ENCODE results near the gene EXOSC7. TPM values are rescaled to one million over a fixed set of nuclear protein-coding genes. Genes with fewer than 3 reads are reported as not detected.

EXOSC7 gene
- total RNA-seq, 4 donors from 2014 or later, result 20.3 to 46.4 (median 38.8) TPM

DNA sequence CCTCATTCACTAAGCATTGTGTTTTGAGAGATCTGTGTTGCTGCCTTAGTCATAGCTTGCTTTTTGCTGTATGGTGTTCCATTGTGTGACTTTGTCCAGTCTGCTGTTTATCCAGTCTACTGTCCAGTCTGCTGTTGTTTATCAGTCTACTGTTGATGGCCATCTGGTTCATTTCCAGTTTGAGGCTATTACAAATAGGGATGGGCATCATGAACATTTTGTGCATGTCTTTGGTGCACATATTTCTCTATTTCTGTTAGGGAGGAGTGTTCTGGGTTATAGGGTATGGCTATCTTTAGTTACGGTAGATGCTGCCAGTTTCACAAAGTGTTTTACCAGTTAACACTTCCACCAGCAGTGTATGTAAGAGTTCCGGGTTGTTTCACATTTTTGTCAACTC lies 27.8 kb downstream of the EXOSC7 start:
- Histone ChIP-seq H3K27me3 (no peaks in the 10 kb centered on the region), H3K4me1 (no peaks in the 10 kb centered on the region), H3K36me3 (peaks cover 0 to 19% (median 7%) of the 10 kb centered on the region in 4 donors), H3K9me3 (no peaks in the 10 kb centered on the region), H3K4me3 (no peak overlapping the region), H3K27ac (no peak overlapping the region)
- intact Hi-C loops (cut with DNase I; ENCODE audit: low total_unique reads), result no loop called here
- no peak for DNase-seq
- 95 to 96% methylated on average over 2 of the region's 2 CpGs for WGBS, 2 donors (ENCODE audit: low coverage in 1 of 2)
- in situ Hi-C loops (cut with MboI; ENCODE audit: low pct_ligation_motif_present in 1 of 4, low pct_unique_long_range_greater_than_20kb in 1 of 4, low sequenced_read_pairs in 3 of 4), result no loop called here
- TF ChIP-seq POLR2AphosphoS5 (IDR thresholded peaks at IDR 0.05), result no peak
- no peak for TF ChIP-seq POLR2A (IDR thresholded peaks at IDR 0.05)
- no peak for TF ChIP-seq EP300 (IDR thresholded peaks at IDR 0.05; ENCODE audit: low read depth)
- TF ChIP-seq, protein P1, sequence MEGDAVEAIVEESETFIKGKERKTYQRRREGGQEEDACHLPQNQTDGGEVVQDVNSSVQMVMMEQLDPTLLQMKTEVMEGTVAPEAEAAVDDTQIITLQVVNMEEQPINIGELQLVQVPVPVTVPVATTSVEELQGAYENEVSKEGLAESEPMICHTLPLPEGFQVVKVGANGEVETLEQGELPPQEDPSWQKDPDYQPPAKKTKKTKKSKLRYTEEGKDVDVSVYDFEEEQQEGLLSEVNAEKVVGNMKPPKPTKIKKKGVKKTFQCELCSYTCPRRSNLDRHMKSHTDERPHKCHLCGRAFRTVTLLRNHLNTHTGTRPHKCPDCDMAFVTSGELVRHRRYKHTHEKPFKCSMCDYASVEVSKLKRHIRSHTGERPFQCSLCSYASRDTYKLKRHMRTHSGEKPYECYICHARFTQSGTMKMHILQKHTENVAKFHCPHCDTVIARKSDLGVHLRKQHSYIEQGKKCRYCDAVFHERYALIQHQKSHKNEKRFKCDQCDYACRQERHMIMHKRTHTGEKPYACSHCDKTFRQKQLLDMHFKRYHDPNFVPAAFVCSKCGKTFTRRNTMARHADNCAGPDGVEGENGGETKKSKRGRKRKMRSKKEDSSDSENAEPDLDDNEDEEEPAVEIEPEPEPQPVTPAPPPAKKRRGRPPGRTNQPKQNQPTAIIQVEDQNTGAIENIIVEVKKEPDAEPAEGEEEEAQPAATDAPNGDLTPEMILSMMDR (IDR thresholded peaks at IDR 0.05), result no peak

DNA sequence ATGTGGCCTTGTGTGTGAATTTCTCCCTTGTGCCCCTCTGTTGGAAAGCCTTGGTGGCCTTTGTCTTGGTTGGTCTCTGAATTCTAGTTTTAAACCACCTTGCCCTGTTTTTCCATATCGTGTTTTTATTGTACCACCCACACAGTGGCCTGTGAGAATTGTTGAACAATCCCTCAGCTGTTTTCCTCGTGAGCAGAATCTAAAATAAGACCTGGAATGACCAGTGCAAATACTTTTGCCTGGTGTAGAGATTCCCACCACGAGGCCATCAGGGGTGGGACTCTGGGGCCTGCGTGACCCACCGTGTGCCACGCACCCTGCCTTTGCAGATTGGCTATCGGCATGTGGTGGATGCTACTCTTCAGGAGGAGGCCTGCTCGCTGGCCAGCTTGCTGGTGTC lies 31.0 kb downstream of the EXOSC7 start:
- H3K4me3 ChIP-seq, result no peak overlapping the region
- H3K27me3 ChIP-seq, result no peaks in the 10 kb centered on the region
- H3K27ac ChIP-seq, result no peak overlapping the region
- no peak for TF ChIP-seq EP300 (IDR thresholded peaks at IDR 0.05; ENCODE audit: low read depth)
- no peak for TF ChIP-seq POLR2A (IDR thresholded peaks at IDR 0.05)
- TF ChIP-seq, protein P1 (IDR thresholded peaks at IDR 0.05), result no peak
- no peak for TF ChIP-seq POLR2AphosphoS5 (IDR thresholded peaks at IDR 0.05)
- intact Hi-C loops (cut with DNase I; ENCODE audit: low total_unique reads), result no loop called here
- peaks cover 0 to 8% (median 2%) of the 10 kb centered on the region in 4 donors for H3K36me3 ChIP-seq
- DNase-seq, result no peak
- in situ Hi-C loops (cut with MboI; ENCODE audit: low pct_ligation_motif_present in 1 of 4, low pct_unique_long_range_greater_than_20kb in 1 of 4, low sequenced_read_pairs in 3 of 4), result no loop called here
- H3K4me1 ChIP-seq, result peaks cover 11 to 17% (median 14%) of the 10 kb centered on the region in 4 donors
- 91 to 94% methylated on average over 2 to 8 of the region's 8 CpGs for WGBS, 2 donors (ENCODE audit: low coverage in 1 of 2)
- no peaks in the 10 kb centered on the region for H3K9me3 ChIP-seq

DNA sequence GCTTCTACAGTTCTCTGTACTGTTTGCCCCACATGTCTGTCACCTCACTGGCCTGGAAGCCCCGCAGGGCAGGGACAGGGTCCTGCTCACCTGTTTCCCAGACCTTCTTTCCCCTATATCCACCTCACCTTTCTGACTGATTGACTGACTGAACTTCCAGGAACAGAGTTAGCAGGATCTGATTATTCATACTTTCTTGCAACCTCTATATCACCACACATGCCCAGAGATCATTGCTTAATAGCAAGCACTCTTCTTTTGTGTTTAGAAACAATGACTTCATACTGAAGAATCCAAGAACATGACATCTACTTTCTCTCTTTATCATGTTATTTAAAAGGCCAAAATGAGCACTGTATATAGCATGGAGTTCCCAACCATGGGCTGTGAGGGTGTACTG lies 32.1 kb downstream of the EXOSC7 start:
- Histone ChIP-seq H3K27me3 (no peaks in the 10 kb centered on the region), H3K4me1 (peaks cover 13 to 28% (median 17%) of the 10 kb centered on the region in 4 donors)
- 80 to 100% methylated on average over 1 of the region's 1 CpG for whole genome bisulfite sequencing, 2 donors (ENCODE audit: low coverage in 1 of 2)

DNA sequence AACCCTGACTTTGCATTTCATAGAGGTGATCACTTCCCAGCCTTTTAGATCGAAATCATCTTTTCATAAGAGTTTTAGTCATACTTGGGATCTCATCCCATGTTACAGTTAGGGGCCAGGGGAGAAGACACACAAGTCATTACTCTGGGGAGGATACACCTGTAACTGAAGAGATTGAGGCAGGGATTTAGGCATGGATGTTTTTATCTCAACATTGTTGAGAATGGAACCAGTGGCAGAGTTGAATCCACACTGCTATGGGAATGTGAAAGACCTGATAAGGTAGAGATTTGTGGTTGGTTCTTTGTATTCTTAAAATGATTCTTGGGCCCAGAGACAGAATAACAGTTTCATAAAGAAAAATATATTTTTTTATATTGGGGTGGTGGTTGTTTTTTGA lies 33.8 kb downstream of the EXOSC7 start:
- TF ChIP-seq POLR2AphosphoS5 (IDR thresholded peaks at IDR 0.05) (no peak), POLR2A (IDR thresholded peaks at IDR 0.05) (no peak), EP300 (IDR thresholded peaks at IDR 0.05; ENCODE audit: low read depth) (no peak)
- TF ChIP-seq, protein P1 (IDR thresholded peaks at IDR 0.05), result no peak
- H3K27ac ChIP-seq, result peak overlapping the region; percentile 76 to 79 (median 78)
- DNase-seq, result no peak
- no peaks in the 10 kb centered on the region for H3K9me3 ChIP-seq
- H3K4me3 ChIP-seq, result no peak overlapping the region
- WGBS, 2 donors (ENCODE audit: low coverage in 1 of 2), result 96 to 100% methylated on average over 1 of the region's 1 CpG
- peaks cover 13 to 30% (median 17%) of the 10 kb centered on the region in 4 donors for H3K4me1 ChIP-seq
- in situ Hi-C loops (cut with MboI; ENCODE audit: low pct_ligation_motif_present in 1 of 4, low pct_unique_long_range_greater_than_20kb in 1 of 4, low sequenced_read_pairs in 3 of 4) (no loop called here), intact Hi-C loops (cut with DNase I; ENCODE audit: low total_unique reads) (no loop called here)
- peaks cover 0 to 5% (median 2%) of the 10 kb centered on the region in 4 donors for H3K36me3 ChIP-seq
- no peaks in the 10 kb centered on the region for H3K27me3 ChIP-seq

More for the DNA sequence above, 32.1 kb downstream of the EXOSC7 start:
- in situ Hi-C loops (cut with MboI; ENCODE audit: low pct_ligation_motif_present in 1 of 4, low pct_unique_long_range_greater_than_20kb in 1 of 4, low sequenced_read_pairs in 3 of 4), result no loop called here
- H3K36me3 ChIP-seq, result peaks cover 0 to 7% (median 2%) of the 10 kb centered on the region in 4 donors
- TF ChIP-seq EP300 (IDR thresholded peaks at IDR 0.05; ENCODE audit: low read depth) (no peak), POLR2A (IDR thresholded peaks at IDR 0.05) (no peak), POLR2AphosphoS5 (IDR thresholded peaks at IDR 0.05) (no peak)
- TF ChIP-seq, protein P1 (IDR thresholded peaks at IDR 0.05), result no peak
- no peak overlapping the region for H3K4me3 ChIP-seq
- no peak for DNase-seq
- intact Hi-C loops (cut with DNase I; ENCODE audit: low total_unique reads), result no loop called here
- H3K27ac ChIP-seq, result peak overlapping the region in 1 of 4 donors; percentile 78
- no peaks in the 10 kb centered on the region for H3K9me3 ChIP-seq

Measured in transverse colon (tissue), 4 donors.